IPS-18c (cell line): Measurements from ENCODE around the gene NFU1.

Source experiments
- H3K4me3 ChIP-seq: 2 replicates; pipeline ENCODE4 v1.7.0; 2013; ENCODE audit warnings: low read depth, mild to moderate bottlenecking, low read length, moderate library complexity; ENCODE audit not compliant: insufficient read depth
- H3K9me3 ChIP-seq: one replicate; pipeline ENCODE4 v1.6.1; 2013; ENCODE audit warnings: mild to moderate bottlenecking, low read length, moderate library complexity; ENCODE audit not compliant: control insufficient read depth, insufficient read depth

The NFU1 gene

GRCh38 chr2:69411120-69411519 is 26.1 kb downstream of the NFU1 start:
- Histone ChIP-seq H3K4me3 (no peak overlapping the region), H3K9me3 (no peaks in the 10 kb centered on the region)

- Histone ChIP-seq H3K4me3 (no peak overlapping the region), H3K9me3 (peaks cover 2% of the 10 kb centered on the region)
These were observed 31.9 kb downstream of the NFU1 start for GRCh38 chr2:69405306-69405705.

GRCh38 chr2:69400121-69400520 is 37.1 kb downstream of the NFU1 start:
- Histone ChIP-seq H3K4me3 (no peak overlapping the region), H3K9me3 (peaks cover 2% of the 10 kb centered on the region)

- no peak overlapping the region for H3K4me3 ChIP-seq
These were observed 40.0 kb downstream of the NFU1 start for GRCh38 chr2:69397234-69397633.

GRCh38 chr2:69395866-69396265 is 41.4 kb downstream of the NFU1 start:
- H3K4me3 ChIP-seq, result no peak overlapping the region

More at GRCh38 chr2:69397234-69397633, 40.0 kb downstream of the NFU1 start:
- H3K9me3 ChIP-seq, result no peaks in the 10 kb centered on the region

DNA sequence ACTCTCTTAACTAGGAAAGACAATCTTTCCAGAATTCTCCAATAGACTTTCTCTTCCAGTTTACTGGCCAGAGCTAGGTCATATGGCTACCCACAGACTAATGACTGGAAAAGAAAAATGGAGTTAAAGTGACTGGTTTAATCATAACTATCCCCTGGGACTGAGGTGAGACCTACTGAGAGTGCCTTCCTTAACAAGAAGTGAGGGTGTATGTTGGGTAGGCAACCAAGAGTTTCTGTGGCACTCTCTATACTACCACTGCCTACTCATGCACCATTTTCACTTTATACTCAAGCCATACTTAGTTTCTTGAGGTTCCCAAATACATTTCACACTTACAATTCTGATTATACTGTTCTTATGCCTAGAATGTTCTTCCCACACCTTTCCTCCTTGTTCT is 43.3 kb downstream of the NFU1 start:
- Histone ChIP-seq H3K9me3 (no peaks in the 10 kb centered on the region), H3K4me3 (no peak overlapping the region)

More at GRCh38 chr2:69395866-69396265, 41.4 kb downstream of the NFU1 start:
- no peaks in the 10 kb centered on the region for H3K9me3 ChIP-seq

DNA sequence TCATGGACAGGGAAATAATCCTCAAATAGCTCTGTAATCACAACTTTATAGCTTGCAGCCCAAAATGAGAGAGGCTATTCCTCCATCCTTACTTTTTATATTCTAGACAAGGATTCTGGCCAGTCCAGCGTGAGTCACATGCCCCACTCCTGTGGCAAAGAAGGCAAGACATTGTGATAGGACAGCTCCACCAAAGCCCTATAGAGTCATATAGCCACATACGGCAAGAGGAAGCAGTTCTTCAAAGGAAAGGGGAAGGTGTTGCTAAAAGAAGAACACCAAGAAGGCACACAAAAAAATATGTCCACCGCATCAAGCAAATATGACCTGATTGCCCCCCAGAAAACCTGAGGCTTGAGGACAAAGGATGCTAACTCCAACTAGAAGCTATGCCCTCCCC is 46.8 kb downstream of the NFU1 start:
- Histone ChIP-seq H3K9me3 (no peaks in the 10 kb centered on the region), H3K4me3 (no peak overlapping the region)

DNA sequence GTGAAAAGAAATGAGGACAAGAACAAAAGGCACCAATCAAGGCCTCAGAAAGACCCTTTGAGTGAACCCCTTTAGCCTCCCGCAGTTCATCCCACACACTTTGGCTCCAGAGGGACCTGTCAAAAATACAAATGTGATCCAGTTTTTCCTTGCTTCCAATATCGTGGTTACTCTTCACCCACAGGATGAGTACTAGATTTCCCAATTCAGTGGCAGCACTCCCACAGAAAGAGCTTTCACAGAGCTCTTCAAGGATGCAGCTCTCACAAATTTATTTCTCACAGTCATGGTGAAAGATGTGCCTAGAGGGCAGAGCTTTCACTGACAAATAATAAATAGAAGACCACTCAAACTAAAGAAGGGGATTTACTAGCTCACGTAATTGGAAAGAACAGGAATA is 47.2 kb downstream of the NFU1 start:
- H3K4me3 ChIP-seq, result no peak overlapping the region
- H3K9me3 ChIP-seq, result no peaks in the 10 kb centered on the region

DNA sequence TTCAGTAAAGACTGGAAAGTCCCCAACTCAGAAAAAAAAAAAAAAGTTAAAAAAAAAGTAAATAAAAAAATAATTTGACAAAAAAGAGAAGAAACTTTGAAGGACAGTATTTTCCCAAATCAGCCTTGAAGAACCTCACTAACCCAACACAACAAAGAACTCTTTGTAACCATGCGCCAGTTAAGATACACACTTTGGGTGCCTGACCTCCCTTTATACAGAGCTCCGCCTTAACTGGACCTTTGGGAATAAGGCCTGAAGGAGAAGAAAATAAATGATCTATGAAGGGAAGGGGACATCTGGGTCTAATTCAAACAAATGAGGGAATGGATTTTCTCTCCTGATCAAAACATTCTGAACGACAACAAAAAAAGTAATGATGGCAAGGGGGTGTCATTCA is 48.0 kb downstream of the NFU1 start:
- H3K4me3 ChIP-seq, result no peak overlapping the region

GRCh38 chr2:69387770-69388481 is 49.3 kb downstream of the NFU1 start:
- H3K4me3 ChIP-seq, result peak overlapping the region; percentile 91
- no peaks in the 10 kb centered on the region for H3K9me3 ChIP-seq

More for the DNA sequence above, 48.0 kb downstream of the NFU1 start:
- H3K9me3 ChIP-seq, result no peaks in the 10 kb centered on the region

DNA sequence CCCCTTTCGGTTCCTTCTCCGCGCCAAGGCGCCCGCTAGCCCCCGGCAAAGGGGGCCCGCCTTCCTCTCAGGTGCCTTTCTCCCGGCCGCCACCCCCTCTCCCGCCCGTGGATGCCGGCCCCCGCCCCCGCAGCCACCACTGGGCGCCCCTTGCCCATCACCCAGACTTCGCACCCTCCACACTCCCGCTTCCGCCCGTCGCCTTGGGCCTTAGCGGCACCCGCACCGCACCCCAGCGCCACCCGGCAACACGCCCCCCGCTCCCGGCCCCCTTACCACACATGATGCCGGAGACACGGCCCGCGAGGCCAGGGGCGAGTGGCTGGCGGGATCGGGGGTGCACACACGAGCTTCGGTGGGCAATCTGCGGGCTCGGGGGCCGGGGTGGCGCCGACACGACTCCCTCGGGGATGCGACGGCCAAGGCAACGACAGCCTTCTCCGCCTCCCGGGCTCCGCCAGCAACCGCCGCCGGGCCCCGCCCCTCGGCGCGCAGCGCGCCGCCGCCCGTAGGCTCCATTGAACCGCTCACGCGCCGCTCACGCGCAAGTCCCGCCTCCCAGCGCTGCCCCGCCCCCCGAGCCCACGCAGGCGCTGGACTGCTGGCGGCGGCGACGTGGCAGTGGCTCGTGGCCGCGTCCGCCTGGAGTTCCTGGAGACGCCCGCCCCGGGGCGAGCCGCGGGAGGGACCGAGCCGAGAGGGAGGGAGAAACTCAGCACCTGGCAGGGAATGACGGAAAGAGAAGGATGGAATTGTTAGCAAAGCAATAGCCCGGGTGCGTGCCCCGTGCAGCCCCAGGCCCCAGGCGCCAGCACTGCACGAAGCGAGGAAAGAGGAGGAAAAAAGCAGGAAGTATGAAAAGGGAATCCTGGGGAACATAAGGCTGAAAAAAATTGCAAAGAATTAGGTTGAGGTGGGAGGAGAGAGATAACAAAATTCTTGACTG is 50.2 kb downstream of the NFU1 start, which contains the start of gene GFPT1:
GFPT1 (minus strand) TSS at position 439 of the 946 bp plus-strand sequence; CDS start at position 283, 156 bp downstream.
- Histone ChIP-seq H3K9me3 (no peaks in the 10 kb centered on the region), H3K4me3 (peak within 1 kb of the TSS; percentile 91)

GRCh38 chr2:69386360-69386759 is 50.9 kb downstream of the NFU1 start:
- Histone ChIP-seq H3K4me3 (peak overlapping the region; percentile 91), H3K9me3 (no peaks in the 10 kb centered on the region)

DNA sequence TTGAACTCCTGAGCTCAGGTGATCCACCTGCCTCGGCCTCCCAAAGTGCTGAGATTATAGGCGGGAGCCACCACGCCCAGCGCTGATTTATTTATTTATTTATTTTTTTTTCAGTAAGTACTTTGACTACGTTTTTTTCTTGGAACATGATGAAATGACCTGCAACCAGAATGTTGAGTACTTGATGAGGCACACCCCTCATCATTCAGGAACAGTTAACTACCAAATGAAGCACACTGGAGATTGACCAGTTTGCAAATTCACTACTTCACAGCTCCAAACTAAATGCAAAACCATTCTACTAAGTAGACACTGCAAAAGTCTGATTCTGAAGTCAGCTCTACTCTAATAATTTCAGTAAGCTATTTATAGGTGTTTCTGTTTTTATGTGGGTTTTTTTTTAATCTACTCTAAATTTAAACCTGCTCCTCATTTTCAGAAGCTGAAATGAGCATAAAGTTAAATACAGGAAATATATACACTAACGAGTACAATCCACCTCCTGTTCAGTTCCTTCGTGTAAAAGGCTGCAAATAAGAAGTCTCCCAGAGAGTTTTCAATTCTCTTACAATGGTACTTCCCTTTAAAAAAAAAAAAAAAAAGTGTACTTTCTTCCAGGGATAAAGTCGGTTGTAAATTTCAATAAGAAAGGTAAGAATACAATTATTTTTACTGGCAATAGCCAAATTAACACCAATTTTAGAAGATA is 51.6 kb downstream of the NFU1 start:
- no peak overlapping the region for H3K4me3 ChIP-seq

DNA sequence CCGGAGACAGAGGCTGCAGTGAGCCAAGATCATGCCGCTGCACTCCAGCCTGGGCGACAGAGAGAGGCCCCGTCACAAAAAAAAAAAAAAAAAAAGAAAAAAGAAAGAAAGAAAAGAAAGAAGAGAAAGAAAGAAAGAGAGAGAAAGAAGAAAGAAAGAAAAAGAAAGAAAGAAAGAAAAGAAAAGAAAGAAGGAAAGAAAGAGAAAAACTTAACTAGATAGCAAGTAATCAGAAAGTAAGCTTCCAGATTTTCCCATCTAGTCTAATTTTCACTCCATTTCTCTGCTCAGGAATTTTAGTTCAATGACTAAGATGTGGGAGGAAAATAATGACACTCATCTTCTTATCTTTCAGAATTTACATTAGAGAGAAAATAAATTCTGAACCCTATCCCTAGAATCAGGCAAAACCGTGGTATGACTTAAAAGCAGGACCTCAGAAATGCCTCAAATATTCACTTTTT is 52.6 kb downstream of the NFU1 start:
- no peak overlapping the region for H3K4me3 ChIP-seq
- no peaks in the 10 kb centered on the region for H3K9me3 ChIP-seq

More for the DNA sequence above, 51.6 kb downstream of the NFU1 start:
- H3K9me3 ChIP-seq, result no peaks in the 10 kb centered on the region

- Histone ChIP-seq H3K9me3 (no peaks in the 10 kb centered on the region), H3K4me3 (no peak overlapping the region)
These were observed 53.9 kb downstream of the NFU1 start for GRCh38 chr2:69383176-69383812.

DNA sequence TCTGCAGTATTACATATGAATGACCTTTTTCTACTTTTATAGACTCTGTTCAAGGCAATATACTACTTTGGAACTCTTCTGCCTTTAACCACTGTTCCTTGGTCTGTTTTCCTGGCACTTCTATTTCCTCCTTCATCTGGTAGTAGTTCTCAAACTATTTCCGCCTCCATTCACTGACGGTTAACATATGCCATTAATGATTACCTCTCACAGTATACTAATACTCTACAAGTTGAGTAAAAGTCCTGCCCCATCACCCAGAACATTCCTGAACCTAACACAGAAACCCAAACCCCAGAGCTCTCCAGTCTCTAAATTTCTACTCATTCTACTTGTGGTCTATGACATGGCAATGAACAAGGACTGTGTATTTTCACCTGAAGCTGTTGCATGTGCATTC is 54.7 kb downstream of the NFU1 start:
- Histone ChIP-seq H3K4me3 (no peak overlapping the region), H3K9me3 (no peaks in the 10 kb centered on the region)

DNA sequence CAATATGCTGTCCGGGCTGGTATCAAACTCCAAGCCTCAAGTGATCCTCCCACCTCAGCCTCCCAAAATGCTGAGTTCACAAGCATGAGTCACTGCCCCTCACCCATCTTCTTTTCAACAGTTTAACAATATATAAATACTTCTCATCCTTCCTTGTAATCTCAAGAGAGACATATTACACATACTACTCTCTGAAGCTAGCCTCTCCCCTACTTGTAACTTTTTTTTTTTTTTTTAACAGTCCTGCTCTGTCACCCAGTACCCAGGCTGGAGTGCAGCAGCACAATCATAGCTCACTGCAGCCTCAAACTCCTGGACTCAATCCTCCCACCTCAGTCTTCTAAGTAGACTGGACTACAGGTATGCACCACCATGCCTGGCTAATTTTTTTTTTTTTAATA is 55.9 kb downstream of the NFU1 start:
- Histone ChIP-seq H3K9me3 (no peaks in the 10 kb centered on the region), H3K4me3 (no peak overlapping the region)
